ENCODE measurements around the gene LRP1.
A peak's percentile ranks its signal among the peaks of the same experiment; 100 is the strongest.

LRP1 gene

GRCh38 chr12:57227315-57228115, 99.2 kb downstream of the LRP1 start:
- Mint-ChIP-seq H3K4me3 (no peak overlapping the region), H3K36me3 (ENCODE audit: insufficient read depth) (peaks cover 15% of the 10 kb centered on the region), H3K27me3 (peaks cover 43 to 45% of the 10 kb centered on the region in 2 donors), H3K4me1 (ENCODE audit: low read depth in 2 of 2) (peaks cover 39 to 45% of the 10 kb centered on the region in 2 donors), H3K9me3 (no peaks in the 10 kb centered on the region), H3K27ac (no peak overlapping the region)
- DNase-seq (no peak), ATAC-seq (replicated peaks) (no peak)

GRCh38 chr12:57229046-57229633, 100.9 kb downstream of the LRP1 start:
- Mint-ChIP-seq H3K27ac (peak overlapping the region; percentile 92 to 96), H3K27me3 (peaks cover 26 to 28% of the 10 kb centered on the region in 2 donors), H3K36me3 (ENCODE audit: insufficient read depth) (peaks cover 15% of the 10 kb centered on the region), H3K4me3 (peak overlapping the region; percentile 98 to 99), H3K4me1 (ENCODE audit: low read depth in 2 of 2) (peaks cover 27 to 40% of the 10 kb centered on the region in 2 donors), H3K9me3 (no peaks in the 10 kb centered on the region)
- DNase-seq = no peak
- ATAC-seq (replicated peaks) = peak; percentile 61

GRCh38 chr12:57229634-57230380, 101.5 kb downstream of the LRP1 start, which contains the start of gene SHMT2:
Gene SHMT2 (plus strand): TSS chr12:57229711. CDS start chr12:57229779, 68 bp downstream.
- DNase-seq = peak; percentile 83 to 88 (median 84)
- peak; percentile 64 for ATAC-seq (replicated peaks)
- H3K9me3 Mint-ChIP-seq = no peaks in the 10 kb centered on the region
- H3K36me3 Mint-ChIP-seq (ENCODE audit: insufficient read depth) = peaks cover 15% of the 10 kb centered on the region
- H3K4me1 Mint-ChIP-seq (ENCODE audit: low read depth in 2 of 2) = peaks cover 27 to 41% of the 10 kb centered on the region in 2 donors
- H3K27me3 Mint-ChIP-seq = peaks cover 22 to 25% of the 10 kb centered on the region in 2 donors
- H3K27ac Mint-ChIP-seq = peak within 1 kb of the TSS; percentile 92 to 96
- peak within 1 kb of the TSS; percentile 98 to 99 for H3K4me3 Mint-ChIP-seq

GRCh38 chr12:57230381-57231155, 102.3 kb downstream of the LRP1 start:
- H3K27ac Mint-ChIP-seq = peak overlapping the region in 1 of 2 donors; percentile 96
- H3K4me1 Mint-ChIP-seq (ENCODE audit: low read depth in 2 of 2) = peaks cover 27 to 40% of the 10 kb centered on the region in 2 donors
- peak overlapping the region; percentile 98 to 99 for H3K4me3 Mint-ChIP-seq
- H3K9me3 Mint-ChIP-seq = no peaks in the 10 kb centered on the region
- ATAC-seq (replicated peaks) = no peak
- H3K36me3 Mint-ChIP-seq (ENCODE audit: insufficient read depth) = peaks cover 15% of the 10 kb centered on the region
- H3K27me3 Mint-ChIP-seq = peaks cover 21 to 22% of the 10 kb centered on the region in 2 donors
- DNase-seq = no peak

GRCh38 chr12:57231276-57232021, 103.2 kb downstream of the LRP1 start:
- H3K27me3 Mint-ChIP-seq = peaks cover 19 to 21% of the 10 kb centered on the region in 2 donors
- H3K4me3 Mint-ChIP-seq = peak overlapping the region in 1 of 2 donors; percentile 99
- ATAC-seq (replicated peaks) = no peak
- DNase-seq = no peak
- peaks cover 19% of the 10 kb centered on the region for H3K36me3 Mint-ChIP-seq (ENCODE audit: insufficient read depth)
- no peak overlapping the region for H3K27ac Mint-ChIP-seq
- peaks cover 30 to 39% of the 10 kb centered on the region in 2 donors for H3K4me1 Mint-ChIP-seq (ENCODE audit: low read depth in 2 of 2)
- H3K9me3 Mint-ChIP-seq = no peaks in the 10 kb centered on the region

GRCh38 chr12:57232156-57232756, 104.0 kb downstream of the LRP1 start:
- Mint-ChIP-seq H3K9me3 (no peaks in the 10 kb centered on the region), H3K27me3 (peaks cover 21 to 23% of the 10 kb centered on the region in 2 donors), H3K4me1 (ENCODE audit: low read depth in 2 of 2) (peaks cover 33 to 42% of the 10 kb centered on the region in 2 donors), H3K4me3 (no peak overlapping the region), H3K36me3 (ENCODE audit: insufficient read depth) (peaks cover 19% of the 10 kb centered on the region), H3K27ac (no peak overlapping the region)
- DNase-seq (no peak), ATAC-seq (replicated peaks) (no peak)

DNA sequence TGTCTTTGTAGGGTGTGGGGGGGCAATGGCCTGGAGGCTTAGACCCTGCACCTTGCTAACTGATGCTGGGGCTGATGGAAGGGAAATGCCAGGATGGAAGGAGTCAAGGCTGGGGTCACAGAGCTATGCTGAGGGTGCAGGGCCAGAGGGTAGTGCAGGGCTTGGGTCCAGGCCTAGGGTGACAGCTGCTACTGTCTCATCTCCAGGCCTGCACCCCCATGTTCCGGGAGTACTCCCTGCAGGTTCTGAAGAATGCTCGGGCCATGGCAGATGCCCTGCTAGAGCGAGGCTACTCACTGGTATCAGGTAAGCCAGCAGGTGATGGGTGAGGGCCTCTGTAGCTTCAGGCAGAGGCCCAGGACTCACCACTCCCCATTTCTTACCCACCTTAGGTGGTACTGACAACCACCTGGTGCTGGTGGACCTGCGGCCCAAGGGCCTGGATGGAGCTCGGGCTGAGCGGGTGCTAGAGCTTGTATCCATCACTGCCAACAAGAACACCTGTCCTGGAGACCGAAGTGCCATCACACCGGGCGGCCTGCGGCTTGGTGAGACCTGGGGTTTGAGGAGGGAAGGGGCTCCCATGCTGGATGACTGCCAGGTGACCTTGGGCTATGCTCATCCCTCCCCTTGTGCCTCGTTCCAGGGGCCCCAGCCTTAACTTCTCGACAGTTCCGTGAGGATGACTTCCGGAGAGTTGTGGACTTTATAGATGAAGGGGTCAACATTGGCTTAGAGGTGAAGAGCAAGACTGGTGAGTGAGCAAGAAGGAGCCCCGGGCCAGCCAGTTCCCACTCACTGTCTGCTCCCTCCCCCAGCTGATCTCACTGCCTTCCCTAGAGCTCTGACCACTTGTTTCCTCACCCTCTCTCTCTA, 105.3 kb downstream of the LRP1 start:
- H3K4me3 Mint-ChIP-seq = no peak overlapping the region
- no peak for DNase-seq
- H3K9me3 Mint-ChIP-seq = no peaks in the 10 kb centered on the region
- peaks cover 20% of the 10 kb centered on the region for H3K36me3 Mint-ChIP-seq (ENCODE audit: insufficient read depth)
- H3K4me1 Mint-ChIP-seq (ENCODE audit: low read depth in 2 of 2) = peaks cover 41 to 46% of the 10 kb centered on the region in 2 donors
- no peak for ATAC-seq (replicated peaks)
- H3K27ac Mint-ChIP-seq = no peak overlapping the region
- peaks cover 25 to 36% of the 10 kb centered on the region in 2 donors for H3K27me3 Mint-ChIP-seq

- Mint-ChIP-seq H3K4me1 (ENCODE audit: low read depth in 2 of 2) (peaks cover 40 to 47% of the 10 kb centered on the region in 2 donors), H3K27me3 (peaks cover 31 to 42% of the 10 kb centered on the region in 2 donors), H3K4me3 (no peak overlapping the region), H3K9me3 (no peaks in the 10 kb centered on the region), H3K27ac (no peak overlapping the region), H3K36me3 (ENCODE audit: insufficient read depth) (peaks cover 23% of the 10 kb centered on the region)
- DNase-seq (no peak), ATAC-seq (replicated peaks) (no peak)
Measured at GRCh38 chr12:57234233-57234570, 105.9 kb downstream of the LRP1 start.

DNA sequence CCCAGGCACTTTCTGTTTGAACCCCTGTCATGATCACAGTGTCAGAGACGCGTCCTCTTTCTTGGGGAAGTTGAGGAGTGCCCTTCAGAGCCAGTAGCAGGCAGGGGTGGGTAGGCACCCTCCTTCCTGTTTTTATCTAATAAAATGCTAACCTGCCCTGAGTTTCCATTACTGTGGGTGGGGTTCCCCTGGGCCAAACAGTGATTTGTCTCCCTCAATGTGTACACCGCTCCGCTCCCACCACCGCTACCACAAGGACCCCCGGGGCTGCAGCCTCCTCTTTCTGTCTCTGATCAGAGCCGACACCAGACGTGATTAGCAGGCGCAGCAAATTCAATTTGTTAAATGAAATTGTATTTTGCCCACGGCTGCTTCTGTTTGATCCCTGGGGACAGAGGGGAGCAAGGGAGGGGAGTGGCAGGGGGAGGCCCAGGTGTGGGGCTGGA, 106.3 kb downstream of the LRP1 start:
- peaks cover 40 to 47% of the 10 kb centered on the region in 2 donors for H3K4me1 Mint-ChIP-seq (ENCODE audit: low read depth in 2 of 2)
- no peak overlapping the region for H3K4me3 Mint-ChIP-seq
- no peaks in the 10 kb centered on the region for H3K9me3 Mint-ChIP-seq
- H3K27ac Mint-ChIP-seq = no peak overlapping the region
- ATAC-seq (replicated peaks) (no peak), DNase-seq (no peak)
- H3K27me3 Mint-ChIP-seq = peaks cover 35 to 46% of the 10 kb centered on the region in 2 donors
- H3K36me3 Mint-ChIP-seq (ENCODE audit: insufficient read depth) = peaks cover 21% of the 10 kb centered on the region

- Mint-ChIP-seq H3K36me3 (ENCODE audit: insufficient read depth) (peaks cover 21% of the 10 kb centered on the region), H3K9me3 (no peaks in the 10 kb centered on the region), H3K4me3 (peak overlapping the region in 1 of 2 donors; percentile 31), H3K27ac (no peak overlapping the region), H3K4me1 (ENCODE audit: low read depth in 2 of 2) (peaks cover 40 to 45% of the 10 kb centered on the region in 2 donors), H3K27me3 (peaks cover 41 to 52% of the 10 kb centered on the region in 2 donors)
- DNase-seq = no peak
- ATAC-seq (replicated peaks) = no peak
Measured at GRCh38 chr12:57235017-57235727, 106.9 kb downstream of the LRP1 start.

- Mint-ChIP-seq H3K4me3 (peak overlapping the region in 1 of 2 donors; percentile 31), H3K4me1 (ENCODE audit: low read depth in 2 of 2) (peaks cover 40 to 45% of the 10 kb centered on the region in 2 donors), H3K36me3 (ENCODE audit: insufficient read depth) (peaks cover 24% of the 10 kb centered on the region), H3K9me3 (no peaks in the 10 kb centered on the region), H3K27me3 (peaks cover 46 to 58% of the 10 kb centered on the region in 2 donors), H3K27ac (no peak overlapping the region)
- no peak for ATAC-seq (replicated peaks)
- no peak for DNase-seq
Measured at GRCh38 chr12:57235728-57236131, 107.4 kb downstream of the LRP1 start.

Measured in effector memory CD8-positive, alpha-beta T cell (primary cell).